ENCODE results near the gene TAS2R19. TPM values are rescaled to one million over a fixed set of nuclear protein-coding genes. Genes with fewer than 3 reads are reported as not detected.
"Not testable (repeated sequence)": the region's sequence is repeated elsewhere in the genome, so short reads cannot be mapped to it uniquely, and the experiment has no call there.

The TAS2R19 gene
- total RNA-seq, 1 experiment from 2014 or later = 3.3 TPM

DNA sequence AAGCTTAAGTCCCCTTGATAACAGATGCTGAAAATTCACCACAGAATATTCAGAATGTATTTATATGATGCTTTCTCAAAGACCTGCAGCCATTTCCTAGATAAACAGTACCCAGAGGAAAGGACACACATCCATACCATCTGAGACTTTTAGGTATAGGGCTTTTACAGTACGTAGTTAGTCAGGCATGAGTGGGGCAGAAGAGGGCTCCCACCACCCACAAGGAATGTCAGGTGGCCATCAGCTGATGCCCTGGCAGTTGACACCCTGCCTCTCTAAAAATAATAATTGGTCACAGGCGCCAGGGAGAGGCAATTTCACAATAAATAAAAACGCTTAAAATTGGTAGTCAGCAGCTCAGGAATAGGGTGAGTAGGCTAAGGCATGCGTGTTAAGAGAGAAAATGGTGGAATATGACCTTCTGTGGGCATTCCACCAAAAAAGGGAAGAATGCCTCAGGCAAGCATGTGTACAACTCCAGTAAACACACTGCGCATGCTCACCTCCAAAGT lies 47.5 kb upstream of the TAS2R19 start:
- CTCF ChIA-PET = no interaction called here
- no peaks in the 10 kb centered on the region for H3F3A ChIP-seq (ENCODE audit: insufficient read depth, low read depth)
- H3K27me3 ChIP-seq (ENCODE audit: insufficient read depth, low read depth) = no peaks in the 10 kb centered on the region
- 0 out of 2 replicates have a peak, but pooled peaks cover 2% of the 10 kb centered on the region for H3K9me3 ChIP-seq (ENCODE audit: insufficient read depth, low read depth)
- H3K36me3 ChIP-seq (ENCODE audit: low read depth) = no peaks in the 10 kb centered on the region
- no peaks in the 10 kb centered on the region for H3K4me1 ChIP-seq (replicated peaks; ENCODE audit: insufficient read depth)
- H2AFZ ChIP-seq = no peak overlapping the region
- TF ChIP-seq, protein P1, sequence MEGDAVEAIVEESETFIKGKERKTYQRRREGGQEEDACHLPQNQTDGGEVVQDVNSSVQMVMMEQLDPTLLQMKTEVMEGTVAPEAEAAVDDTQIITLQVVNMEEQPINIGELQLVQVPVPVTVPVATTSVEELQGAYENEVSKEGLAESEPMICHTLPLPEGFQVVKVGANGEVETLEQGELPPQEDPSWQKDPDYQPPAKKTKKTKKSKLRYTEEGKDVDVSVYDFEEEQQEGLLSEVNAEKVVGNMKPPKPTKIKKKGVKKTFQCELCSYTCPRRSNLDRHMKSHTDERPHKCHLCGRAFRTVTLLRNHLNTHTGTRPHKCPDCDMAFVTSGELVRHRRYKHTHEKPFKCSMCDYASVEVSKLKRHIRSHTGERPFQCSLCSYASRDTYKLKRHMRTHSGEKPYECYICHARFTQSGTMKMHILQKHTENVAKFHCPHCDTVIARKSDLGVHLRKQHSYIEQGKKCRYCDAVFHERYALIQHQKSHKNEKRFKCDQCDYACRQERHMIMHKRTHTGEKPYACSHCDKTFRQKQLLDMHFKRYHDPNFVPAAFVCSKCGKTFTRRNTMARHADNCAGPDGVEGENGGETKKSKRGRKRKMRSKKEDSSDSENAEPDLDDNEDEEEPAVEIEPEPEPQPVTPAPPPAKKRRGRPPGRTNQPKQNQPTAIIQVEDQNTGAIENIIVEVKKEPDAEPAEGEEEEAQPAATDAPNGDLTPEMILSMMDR (conservative IDR thresholded peaks at IDR 0.05) = no peak
- no peak for TF ChIP-seq EZH2 (IDR thresholded peaks at IDR 0.05; ENCODE audit: low read depth)
- no peak overlapping the region for H3K4me2 ChIP-seq
- no peak for DNase-seq
- no TSS peak for BruUV-seq (replicated peaks)
- POLR2A ChIA-PET (ENCODE audit: unreplicated experiment) = interaction anchor here (0.5 kb wide), 1 partner anchor 884 kb away, joined by 5 read pairs; no protein-coding TSS in a partner anchor
- no peaks in the 10 kb centered on the region for H4K20me1 ChIP-seq (ENCODE audit: insufficient read depth)
- H3K27ac ChIP-seq = no peak overlapping the region
- H3K79me2 ChIP-seq (ENCODE audit: low read depth) = no peaks in the 10 kb centered on the region
- no peaks in the 10 kb centered on the region for H3K9me2 ChIP-seq (ENCODE audit: insufficient read depth)
- intact Hi-C loops (cut with micrococcal nuclease; ENCODE audit: unreplicated experiment) = loop anchor here (1.0 kb wide), 1 partner anchor 55 kb away; no protein-coding TSS in a partner anchor
- H3K4me3 ChIP-seq = no peak overlapping the region

DNA sequence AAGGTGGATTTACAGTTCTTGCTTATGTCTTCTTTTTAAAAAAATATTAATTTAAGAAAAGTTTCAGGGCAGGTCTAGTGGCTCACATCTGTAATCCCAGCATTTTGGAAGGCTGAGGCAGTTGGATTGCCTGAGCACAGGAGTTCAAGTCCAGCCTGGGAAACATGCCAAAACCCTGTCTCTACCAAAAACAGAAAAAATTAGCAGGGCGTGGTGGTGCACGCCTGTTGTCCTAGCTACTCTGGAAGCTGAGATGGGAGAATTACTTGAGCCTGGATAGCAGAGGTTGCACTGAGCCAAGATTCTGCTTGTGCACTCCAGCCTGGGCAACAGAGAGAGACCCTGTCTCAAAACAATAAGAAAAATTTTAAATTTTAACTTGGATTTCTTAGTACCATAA lies 45.1 kb upstream of the TAS2R19 start:
- Histone ChIP-seq H3K4me2 (no peak overlapping the region), H3K9me3 (ENCODE audit: insufficient read depth, low read depth) (0 out of 2 replicates have a peak, but pooled peaks cover 2% of the 10 kb centered on the region), H3K79me2 (ENCODE audit: low read depth) (no peaks in the 10 kb centered on the region), H3K27ac (no peak overlapping the region), H2AFZ (no peak overlapping the region), H3F3A (ENCODE audit: insufficient read depth, low read depth) (no peaks in the 10 kb centered on the region), H3K27me3 (ENCODE audit: insufficient read depth, low read depth) (no peaks in the 10 kb centered on the region), H4K20me1 (ENCODE audit: insufficient read depth) (no peaks in the 10 kb centered on the region), H3K4me1 (replicated peaks; ENCODE audit: insufficient read depth) (no peaks in the 10 kb centered on the region), H3K9me2 (ENCODE audit: insufficient read depth) (no peaks in the 10 kb centered on the region), H3K36me3 (ENCODE audit: low read depth) (no peaks in the 10 kb centered on the region), H3K4me3 (no peak overlapping the region)
- no TSS peak for BruUV-seq (replicated peaks)
- TF ChIP-seq, protein P1 (conservative IDR thresholded peaks at IDR 0.05) = no peak
- no peak for TF ChIP-seq EZH2 (IDR thresholded peaks at IDR 0.05; ENCODE audit: low read depth)
- CTCF ChIA-PET = no interaction called here
- POLR2A ChIA-PET (ENCODE audit: unreplicated experiment) = no interaction called here
- intact Hi-C loops (cut with micrococcal nuclease; ENCODE audit: unreplicated experiment) = no loop called here
- DNase-seq = no peak

DNA sequence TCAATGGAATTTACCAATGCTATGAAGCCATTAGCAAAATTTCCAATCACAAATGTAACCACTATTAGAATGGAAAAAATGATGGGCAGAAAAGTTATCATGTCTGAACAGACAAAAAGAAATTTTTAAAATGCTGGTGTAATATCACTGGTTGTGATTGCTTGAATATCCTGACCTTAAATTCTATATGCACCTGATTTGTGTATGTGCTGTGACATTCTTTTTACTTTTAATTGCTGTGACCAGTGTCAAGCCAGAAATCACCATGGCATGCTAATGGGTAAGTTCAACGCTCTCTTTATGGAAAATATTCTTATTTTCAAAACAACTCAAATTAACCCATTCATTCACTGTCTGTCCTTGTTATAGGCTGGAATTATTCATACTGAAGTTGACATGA lies 39.8 kb upstream of the TAS2R19 start, which contains the start of gene TAS2R46:
Gene TAS2R46, minus strand, starts transcription at position 101 of the 400 bp plus-strand sequence. Its CDS starts 0 bp downstream, at position 101.
- H4K20me1 ChIP-seq (ENCODE audit: insufficient read depth); H3K9me2 ChIP-seq (ENCODE audit: insufficient read depth); POLR2A ChIA-PET (ENCODE audit: unreplicated experiment); intact Hi-C loops (cut with micrococcal nuclease; ENCODE audit: unreplicated experiment); DNase-seq; H2AFZ ChIP-seq; BruUV-seq (replicated peaks); H3F3A ChIP-seq (ENCODE audit: insufficient read depth, low read depth); H3K4me1 ChIP-seq (replicated peaks; ENCODE audit: insufficient read depth); H3K4me2 ChIP-seq; CTCF ChIA-PET; H3K4me3 ChIP-seq; H3K79me2 ChIP-seq (ENCODE audit: low read depth); H3K27ac ChIP-seq; H3K36me3 ChIP-seq (ENCODE audit: low read depth); H3K27me3 ChIP-seq (ENCODE audit: insufficient read depth, low read depth); H3K9me3 ChIP-seq (ENCODE audit: insufficient read depth, low read depth): not testable (repeated sequence)

DNA sequence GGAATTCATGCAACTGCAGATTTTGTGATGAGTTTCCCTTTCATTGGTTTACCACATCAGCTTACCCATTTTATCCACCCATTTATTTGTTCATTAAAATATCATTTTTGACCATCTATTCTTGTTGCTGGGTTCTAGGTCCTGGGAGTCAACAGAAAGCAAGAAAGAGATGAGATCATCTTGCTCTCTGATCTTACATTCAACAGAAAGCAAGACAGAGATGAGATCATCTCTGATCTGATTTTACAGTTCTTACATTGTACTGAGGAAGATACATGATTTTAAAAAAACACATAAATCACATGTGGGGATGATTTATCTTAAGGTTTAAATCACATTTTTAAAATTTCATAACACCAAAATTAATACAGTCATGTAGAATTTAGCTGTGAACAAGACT lies 37.4 kb upstream of the TAS2R19 start:
- Histone ChIP-seq H3K4me2 (no peak overlapping the region), H4K20me1 (ENCODE audit: insufficient read depth) (no peaks in the 10 kb centered on the region), H3K9me2 (ENCODE audit: insufficient read depth) (no peaks in the 10 kb centered on the region), H2AFZ (no peak overlapping the region), H3K4me3 (no peak overlapping the region), H3K9me3 (ENCODE audit: insufficient read depth, low read depth) (no peaks in the 10 kb centered on the region), H3K4me1 (replicated peaks; ENCODE audit: insufficient read depth) (no peaks in the 10 kb centered on the region), H3F3A (ENCODE audit: insufficient read depth, low read depth) (no peaks in the 10 kb centered on the region), H3K79me2 (ENCODE audit: low read depth) (no peaks in the 10 kb centered on the region), H3K36me3 (ENCODE audit: low read depth) (no peaks in the 10 kb centered on the region), H3K27ac (no peak overlapping the region), H3K27me3 (ENCODE audit: insufficient read depth, low read depth) (no peaks in the 10 kb centered on the region)
- ChIA-PET CTCF (no interaction called here), POLR2A (ENCODE audit: unreplicated experiment) (no interaction called here)
- intact Hi-C loops (cut with micrococcal nuclease; ENCODE audit: unreplicated experiment) = loop anchor here (10.0 kb wide), 1 partner anchor 65 kb away; no protein-coding TSS in a partner anchor
- TF ChIP-seq, protein P1 (conservative IDR thresholded peaks at IDR 0.05) = no peak
- no peak for TF ChIP-seq EZH2 (IDR thresholded peaks at IDR 0.05; ENCODE audit: low read depth)
- no peak for DNase-seq
- no TSS peak for BruUV-seq (replicated peaks)

Measured in PC-9 (cell line).